Hepatocyte (in vitro differentiated cells): ENCODE measurements around the gene SIN3B. TPM values are rescaled to one million over a fixed set of nuclear protein-coding genes. Genes with fewer than 3 reads are reported as not detected.

ENCODE experiments used
- DNase-seq: peaks from one replicate; pipeline ENCODE4 v3.0.0-alpha.2; 2016; ENCODE audit warnings: low spot score
- H2AFZ ChIP-seq: fragments of 200-600 bp; sonication (generic); 2 replicates; pipeline ENCODE4 v1.6.0; 2016; ENCODE audit warnings: antibody characterized with exemption, mild to moderate bottlenecking
- H3K27ac ChIP-seq: fragments of 200-600 bp; sonication (generic); 2 replicates; pipeline ENCODE4 v1.5.1; 2016; ENCODE audit warnings: mild to moderate bottlenecking
- H3K27me3 ChIP-seq: fragments of 200-600 bp; sonication (generic); 2 replicates; pipeline ENCODE4 v1.6.1; 2016
- H3K36me3 ChIP-seq: fragments of 200-600 bp; sonication (generic); replicated peaks from 2 replicates; pipeline ENCODE4 v1.5.1; 2016; ENCODE audit warnings: low read depth; ENCODE audit not compliant: insufficient read depth
- H3K4me1 ChIP-seq: fragments of 200-600 bp; sonication (generic); 2 replicates; pipeline ENCODE4 v1.5.1; 2016; ENCODE audit warnings: mild to moderate bottlenecking, moderate library complexity; ENCODE audit not compliant: insufficient read depth
- H3K4me2 ChIP-seq: fragments of 200-600 bp; sonication (generic); 2 replicates; pipeline ENCODE4 v1.6.0; 2016
- H3K4me3 ChIP-seq: fragments of 200-600 bp; sonication (generic); 2 replicates; pipeline ENCODE4 v1.5.1; 2016; ENCODE audit warnings: mild to moderate bottlenecking
- H3K79me2 ChIP-seq: fragments of 200-600 bp; sonication (generic); 2 replicates; pipeline ENCODE4 v1.6.0; 2017; ENCODE audit warnings: mild to moderate bottlenecking
- H3K9me2 ChIP-seq: fragments of 200-600 bp; sonication (generic); replicated peaks from 2 replicates; pipeline ENCODE4 v1.6.0; 2017; ENCODE audit warnings: mild to moderate bottlenecking; ENCODE audit not compliant: insufficient read depth
- H3K9me3 ChIP-seq: fragments of 200-600 bp; sonication (generic); 2 replicates; pipeline ENCODE4 v1.5.1; 2016; ENCODE audit warnings: low read depth, mild to moderate bottlenecking
- H4K20me1 ChIP-seq: fragments of 200-600 bp; sonication (generic); 2 replicates; pipeline ENCODE4 v1.6.0; 2016; ENCODE audit warnings: mild to moderate bottlenecking; ENCODE audit not compliant: insufficient read depth, poor library complexity, severe bottlenecking
- CTCF ChIP-seq: fragments of 200-600 bp; sonication (generic); IDR thresholded peaks from 2 replicates; pipeline ENCODE4 v1.5.1; 2016; ENCODE audit warnings: antibody characterized with exemption, mild to moderate bottlenecking; ENCODE audit not compliant: poor library complexity
- EZH2 ChIP-seq: fragments of 200-600 bp; sonication (generic); IDR thresholded peaks from 2 replicates; pipeline ENCODE4 v1.6.1; 2016; ENCODE audit warnings: antibody characterized with exemption, mild to moderate bottlenecking, borderline replicate concordance
- EZH2phosphoT487 ChIP-seq: fragments of 200-600 bp; sonication (generic); IDR thresholded peaks from one replicate; pipeline ENCODE4 v1.6.1; 2018; ENCODE audit warnings: antibody characterized with exemption, mild to moderate bottlenecking, low read depth, moderate library complexity; ENCODE audit not compliant: unreplicated experiment, severe bottlenecking
- WGBS: methylation state at CpG from one replicate; pipeline ENCODE4 v1.1.6; 2016; ENCODE audit warnings: low lambda C conversion rate; ENCODE audit errors: missing lambda C conversion rate; 5-methylcytosine and 5-hydroxymethylcytosine counted together
- polyA plus RNA-seq: library from polyadenylated mRNA; unstranded; fragments of >200 nt; fragmentation: Nextera tagmentation; extraction: Ambion mirVana; gene quantifications from 2 replicates; pipeline ENCODE4 v1.2.1, GENCODE V29; 2016
- total RNA-seq: library from RNA; depleted of rRNA; stranded (reverse); fragments of >200 nt; gene quantifications from 2 replicates; pipeline ENCODE4 v1.2.3, GENCODE V29; 2014

Gene SIN3B
- total and polyA plus RNA-seq, 2 experiments from 2014 or later, result 17.0 to 21.9 TPM

DNA sequence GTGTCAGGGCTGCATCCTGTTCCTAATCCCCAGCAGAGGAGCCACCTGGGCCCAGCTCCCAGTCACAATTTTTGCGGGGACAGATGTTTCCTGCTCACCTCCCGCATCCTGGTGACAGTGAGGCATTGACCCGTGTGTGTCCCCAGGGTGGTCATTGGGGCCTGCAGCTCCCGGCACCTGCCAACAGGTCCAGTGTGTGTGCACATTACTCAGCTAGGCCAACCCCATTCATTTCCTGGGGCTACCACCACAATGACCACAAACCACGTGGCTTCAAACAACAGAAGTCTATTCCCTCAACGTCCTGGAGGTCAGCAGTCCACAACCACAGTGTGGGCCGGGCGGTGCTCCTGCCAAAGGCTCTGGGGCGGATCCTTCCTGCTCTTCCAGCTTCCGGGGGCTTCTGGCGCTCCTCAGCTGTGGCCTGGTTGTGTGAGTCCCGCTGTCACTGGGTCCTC, 47.7 kb downstream of the SIN3B start:
- Histone ChIP-seq H3K27me3 (no peaks in the 10 kb centered on the region), H3K27ac (no peak overlapping the region), H3K4me3 (no peak overlapping the region), H4K20me1 (no peaks in the 10 kb centered on the region), H3K9me2 (no peaks in the 10 kb centered on the region), H3K4me1 (no peaks in the 10 kb centered on the region), H3K9me3 (no peaks in the 10 kb centered on the region), H2AFZ (no peak overlapping the region), H3K4me2 (no peak overlapping the region), H3K36me3 (no peaks in the 10 kb centered on the region), H3K79me2 (peaks cover 15% of the 10 kb centered on the region)
- no peak for DNase-seq
- WGBS, result 97% methylated on average over 12 of the region's 12 CpGs
- TF ChIP-seq EZH2phosphoT487 (no peak), CTCF (no peak), EZH2 (no peak)

DNA sequence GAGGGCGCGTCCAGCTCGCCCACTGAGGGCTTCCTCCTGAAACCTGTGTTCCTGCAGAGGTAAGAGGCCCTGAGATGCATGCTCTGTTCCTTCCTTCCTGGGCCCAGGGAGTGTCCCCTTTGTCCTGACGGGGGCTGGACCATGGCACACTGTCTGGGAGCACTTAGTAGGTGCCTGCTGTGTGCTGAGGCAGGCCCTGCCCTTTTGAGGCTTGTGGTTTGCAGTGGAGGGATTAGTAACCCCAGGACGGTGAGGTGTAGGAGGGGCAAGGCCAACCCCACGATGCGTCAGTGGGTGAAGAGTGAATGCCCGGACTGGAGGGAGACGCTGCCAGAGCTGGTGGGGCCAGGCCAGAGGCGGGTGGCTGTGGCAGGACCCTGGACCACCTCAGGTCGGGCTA, 48.4 kb downstream of the SIN3B start:
- TF ChIP-seq CTCF (no peak), EZH2 (no peak), EZH2phosphoT487 (no peak)
- H3K9me2 ChIP-seq, result no peaks in the 10 kb centered on the region
- 98% methylated on average over 11 of the region's 11 CpGs for WGBS
- no peak for DNase-seq
- H3K4me3 ChIP-seq, result no peak overlapping the region
- H3K27ac ChIP-seq, result no peak overlapping the region
- no peaks in the 10 kb centered on the region for H3K9me3 ChIP-seq
- H4K20me1 ChIP-seq, result no peaks in the 10 kb centered on the region
- no peaks in the 10 kb centered on the region for H3K27me3 ChIP-seq
- H2AFZ ChIP-seq, result no peak overlapping the region
- no peak overlapping the region for H3K4me2 ChIP-seq
- no peaks in the 10 kb centered on the region for H3K36me3 ChIP-seq
- peaks cover 15% of the 10 kb centered on the region for H3K79me2 ChIP-seq
- H3K4me1 ChIP-seq, result no peaks in the 10 kb centered on the region

GRCh38 chr19:16878181-16878965, 49.2 kb downstream of the SIN3B start:
- H3K27ac ChIP-seq, result no peak overlapping the region
- no peaks in the 10 kb centered on the region for H3K4me1 ChIP-seq
- H3K4me3 ChIP-seq, result no peak overlapping the region
- no peak for TF ChIP-seq EZH2phosphoT487
- TF ChIP-seq EZH2, result no peak
- no peak for TF ChIP-seq CTCF
- no peaks in the 10 kb centered on the region for H3K9me3 ChIP-seq
- WGBS, result 97% methylated on average over 55 of the region's 55 CpGs
- no peaks in the 10 kb centered on the region for H3K36me3 ChIP-seq
- no peak overlapping the region for H2AFZ ChIP-seq
- no peaks in the 10 kb centered on the region for H3K27me3 ChIP-seq
- H3K4me2 ChIP-seq, result no peak overlapping the region
- DNase-seq, result no peak
- H3K9me2 ChIP-seq, result no peaks in the 10 kb centered on the region
- H4K20me1 ChIP-seq, result no peaks in the 10 kb centered on the region
- peaks cover 12% of the 10 kb centered on the region for H3K79me2 ChIP-seq
